ENCODE results near the gene LRCH3.
A peak's percentile ranks its signal among the peaks of the same experiment; 100 is the strongest.

LRCH3 gene

DNA sequence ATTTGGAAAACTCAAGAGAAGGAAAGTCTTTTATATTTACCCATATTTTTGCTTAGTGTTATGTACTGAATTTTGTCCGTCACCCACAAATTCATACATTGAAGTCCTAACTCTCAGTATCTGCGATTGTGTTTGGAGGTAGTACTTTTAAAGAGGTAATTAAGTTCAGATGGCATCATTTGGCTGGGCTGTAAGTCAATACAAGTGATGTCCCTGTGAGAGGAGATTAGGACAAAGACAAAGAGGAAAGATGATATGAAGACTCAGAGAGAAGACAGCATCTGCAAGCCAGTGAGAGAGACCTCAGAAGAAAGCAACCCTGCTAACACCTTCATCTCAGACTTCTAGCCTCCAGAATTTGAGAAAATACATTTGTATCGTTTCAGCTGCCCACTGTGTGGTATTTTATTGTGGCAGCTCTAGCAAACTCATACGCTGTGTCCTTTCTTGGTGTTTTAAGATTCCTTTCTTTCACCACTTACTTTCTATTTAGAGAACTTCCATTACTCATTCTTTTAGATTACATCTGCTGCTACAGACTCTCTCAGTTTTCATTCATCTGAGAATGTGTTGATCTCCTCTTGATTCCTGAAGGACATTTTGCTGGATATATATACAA lies 17.0 kb downstream of the LRCH3 start:
- H3K27me3 ChIP-seq (ENCODE audit: insufficient read depth, low read length): no peaks in the 10 kb centered on the region
- H3K4me3 ChIP-seq (ENCODE audit: low read depth, low read length): no peak overlapping the region
- H3K79me2 ChIP-seq (ENCODE audit: control insufficient read depth, insufficient read depth, low read length, unreplicated experiment): peaks cover 83% of the 10 kb centered on the region
- H3K36me3 ChIP-seq (ENCODE audit: insufficient read depth, low read length): no peaks in the 10 kb centered on the region
- no peak overlapping the region for H2AFZ ChIP-seq (ENCODE audit: low read length, unreplicated experiment)
- H3K4me1 ChIP-seq (ENCODE audit: control insufficient read depth, insufficient read depth, low read length, unreplicated experiment): peaks cover 29% of the 10 kb centered on the region
- no peak overlapping the region for H3K27ac ChIP-seq (ENCODE audit: low read depth, low read length)

DNA sequence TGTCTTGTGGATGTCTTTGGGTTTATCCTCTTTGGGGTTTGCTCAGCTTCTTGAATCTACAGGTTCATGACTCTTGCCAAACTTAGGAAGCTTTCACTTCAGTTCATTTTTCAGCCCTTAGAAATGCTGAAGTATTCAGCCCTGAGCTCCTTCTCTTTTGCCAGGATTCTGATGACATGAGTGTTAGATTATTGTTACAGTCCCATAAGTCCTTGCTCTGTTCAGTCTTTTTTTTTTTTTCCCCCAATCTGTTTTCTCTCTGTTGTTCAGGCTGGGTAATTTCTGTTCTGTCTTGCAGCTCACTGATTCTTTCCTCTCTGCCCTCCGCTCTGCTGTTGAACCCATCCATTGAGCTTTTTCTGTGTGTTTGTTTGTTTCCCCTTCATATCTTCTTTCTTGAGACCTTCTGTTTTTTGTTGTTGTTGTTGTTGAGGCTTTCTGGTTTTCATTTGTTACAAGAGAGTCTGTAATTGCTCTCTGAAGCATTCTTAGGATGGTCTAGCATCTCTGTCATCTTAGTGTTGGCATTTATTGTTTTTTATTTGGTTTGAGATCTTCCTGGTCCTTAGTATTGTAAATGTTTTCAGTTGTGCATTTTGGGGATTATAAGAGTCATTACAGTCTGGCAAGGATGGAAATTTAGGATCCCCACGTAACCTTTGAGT lies 18.4 kb downstream of the LRCH3 start:
- H3K27ac ChIP-seq (ENCODE audit: low read depth, low read length): peak overlapping the region; percentile 37; the same call in 1 of the 2 replicates
- no peak overlapping the region for H2AFZ ChIP-seq (ENCODE audit: low read length, unreplicated experiment)
- H3K36me3 ChIP-seq (ENCODE audit: insufficient read depth, low read length): no peaks in the 10 kb centered on the region
- H3K27me3 ChIP-seq (ENCODE audit: insufficient read depth, low read length): no peaks in the 10 kb centered on the region
- H3K79me2 ChIP-seq (ENCODE audit: control insufficient read depth, insufficient read depth, low read length, unreplicated experiment): peaks cover 80% of the 10 kb centered on the region
- H3K4me3 ChIP-seq (ENCODE audit: low read depth, low read length): no peak overlapping the region
- peaks cover 29% of the 10 kb centered on the region for H3K4me1 ChIP-seq (ENCODE audit: control insufficient read depth, insufficient read depth, low read length, unreplicated experiment)

DNA sequence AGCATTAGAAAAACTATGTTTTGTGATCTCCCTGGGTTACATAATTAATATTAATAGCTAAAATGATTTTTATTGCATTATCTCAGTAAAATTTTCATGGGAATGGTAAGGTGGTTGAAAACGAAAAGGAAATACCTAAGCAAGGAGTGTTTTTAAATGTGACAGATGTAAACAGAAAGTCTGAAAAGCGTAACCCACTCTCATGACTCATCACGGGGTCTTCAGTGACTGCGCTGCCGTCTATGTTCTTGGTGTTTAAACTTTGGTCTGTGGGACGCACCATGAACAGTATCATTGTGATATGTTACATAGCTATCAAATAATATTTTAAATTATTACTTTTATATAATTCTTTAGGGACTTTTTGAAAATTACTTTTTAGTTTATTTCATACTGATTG lies 19.8 kb downstream of the LRCH3 start:
- Histone ChIP-seq H3K4me3 (ENCODE audit: low read depth, low read length) (no peak overlapping the region), H3K4me1 (ENCODE audit: control insufficient read depth, insufficient read depth, low read length, unreplicated experiment) (peaks cover 29% of the 10 kb centered on the region), H2AFZ (ENCODE audit: low read length, unreplicated experiment) (no peak overlapping the region), H3K36me3 (ENCODE audit: insufficient read depth, low read length) (no peaks in the 10 kb centered on the region), H3K79me2 (ENCODE audit: control insufficient read depth, insufficient read depth, low read length, unreplicated experiment) (peaks cover 76% of the 10 kb centered on the region), H3K27ac (ENCODE audit: low read depth, low read length) (no peak overlapping the region), H3K27me3 (ENCODE audit: insufficient read depth, low read length) (no peaks in the 10 kb centered on the region)

DNA sequence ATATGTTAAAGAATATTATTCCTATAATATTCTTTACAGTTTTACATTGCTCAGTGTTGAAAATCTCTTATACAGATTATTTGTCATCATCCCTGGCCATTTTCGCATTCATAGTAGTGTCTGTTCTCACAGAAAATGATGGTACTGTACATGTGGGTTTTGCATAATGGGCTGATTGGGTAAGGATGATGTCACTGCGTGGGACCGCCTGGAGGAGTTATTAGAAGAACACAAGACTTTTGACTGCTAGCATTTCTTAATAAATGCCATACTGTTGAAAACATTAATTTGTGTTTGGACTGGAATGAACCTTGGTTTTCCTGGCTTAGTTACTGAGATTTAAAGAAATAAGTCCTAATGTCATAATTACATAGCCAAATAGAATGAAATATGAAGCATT lies 20.3 kb downstream of the LRCH3 start:
- peaks cover 75% of the 10 kb centered on the region for H3K79me2 ChIP-seq (ENCODE audit: control insufficient read depth, insufficient read depth, low read length, unreplicated experiment)
- H3K27me3 ChIP-seq (ENCODE audit: insufficient read depth, low read length): no peaks in the 10 kb centered on the region
- no peaks in the 10 kb centered on the region for H3K36me3 ChIP-seq (ENCODE audit: insufficient read depth, low read length)
- peak overlapping the region; percentile 65 for H3K27ac ChIP-seq (ENCODE audit: low read depth, low read length)
- H3K4me3 ChIP-seq (ENCODE audit: low read depth, low read length): no peak overlapping the region
- peaks cover 29% of the 10 kb centered on the region for H3K4me1 ChIP-seq (ENCODE audit: control insufficient read depth, insufficient read depth, low read length, unreplicated experiment)
- no peak overlapping the region for H2AFZ ChIP-seq (ENCODE audit: low read length, unreplicated experiment)

DNA sequence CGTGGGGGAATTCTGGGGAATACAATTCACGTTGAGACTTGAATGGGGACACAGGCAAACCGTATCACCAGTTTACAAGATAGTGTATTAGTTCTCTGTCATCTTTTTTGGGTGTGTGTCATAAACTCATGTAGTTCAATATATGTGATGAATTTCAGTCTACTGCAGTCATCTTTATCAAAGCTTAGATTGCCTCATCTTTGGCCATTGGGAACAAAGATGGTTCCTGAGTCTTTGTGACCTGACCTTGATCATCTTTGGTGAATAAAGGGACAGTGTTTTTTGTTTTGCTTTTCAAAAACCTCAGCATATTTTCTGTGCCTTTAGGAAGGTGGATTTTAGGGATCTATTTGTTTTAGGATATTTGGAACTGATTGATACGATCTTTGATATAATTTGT lies 23.3 kb downstream of the LRCH3 start:
- Histone ChIP-seq H3K4me1 (ENCODE audit: control insufficient read depth, insufficient read depth, low read length, unreplicated experiment) (peaks cover 15% of the 10 kb centered on the region), H3K4me3 (ENCODE audit: low read depth, low read length) (no peak overlapping the region), H3K36me3 (ENCODE audit: insufficient read depth, low read length) (0 out of 2 replicates have a peak, but pooled peaks cover 2% of the 10 kb centered on the region), H3K27ac (ENCODE audit: low read depth, low read length) (no peak overlapping the region), H2AFZ (ENCODE audit: low read length, unreplicated experiment) (no peak overlapping the region), H3K79me2 (ENCODE audit: control insufficient read depth, insufficient read depth, low read length, unreplicated experiment) (peaks cover 53% of the 10 kb centered on the region), H3K27me3 (ENCODE audit: insufficient read depth, low read length) (no peaks in the 10 kb centered on the region)

DNA sequence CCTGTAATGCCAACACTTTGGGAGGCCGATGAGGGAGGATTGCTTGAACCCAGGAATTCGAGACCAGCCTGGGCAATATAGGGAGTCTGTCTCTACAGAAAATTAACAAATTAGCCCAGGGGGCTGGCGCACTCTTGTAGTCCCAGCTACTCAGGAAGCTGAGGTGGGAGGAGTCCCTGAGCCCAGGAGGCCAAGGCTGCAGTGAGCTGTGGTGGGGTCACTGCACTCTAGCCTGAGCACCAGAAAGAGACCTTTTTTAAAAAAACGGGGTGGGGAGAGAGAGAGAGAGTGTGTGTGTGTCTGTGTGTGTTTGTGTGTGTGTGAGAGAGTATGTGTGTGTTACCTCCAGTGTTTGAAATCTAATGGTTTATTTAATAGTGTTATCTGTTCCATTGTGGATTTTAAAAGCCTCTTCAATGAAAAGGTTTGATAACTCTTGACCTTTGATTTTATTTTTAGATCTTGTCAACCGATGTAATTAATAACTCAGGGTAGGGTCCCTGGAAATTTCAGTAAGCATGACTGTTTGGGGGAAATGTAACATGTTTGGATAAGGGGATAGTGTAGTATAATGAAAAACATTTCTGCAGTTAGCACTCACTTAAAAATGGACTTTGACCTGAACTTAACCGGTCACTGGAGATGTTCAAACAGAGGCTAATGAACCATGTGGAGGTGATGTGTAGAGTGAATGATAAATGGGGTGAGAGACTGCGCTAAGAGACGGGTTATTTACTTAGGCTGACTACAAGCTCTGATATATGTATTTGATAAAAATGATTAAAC lies 29.7 kb downstream of the LRCH3 start:
- peaks cover 23% of the 10 kb centered on the region for H3K36me3 ChIP-seq (ENCODE audit: insufficient read depth, low read length)
- no peak overlapping the region for H2AFZ ChIP-seq (ENCODE audit: low read length, unreplicated experiment)
- no peaks in the 10 kb centered on the region for H3K27me3 ChIP-seq (ENCODE audit: insufficient read depth, low read length)
- H3K4me3 ChIP-seq (ENCODE audit: low read depth, low read length): no peak overlapping the region
- peaks cover 11% of the 10 kb centered on the region for H3K79me2 ChIP-seq (ENCODE audit: control insufficient read depth, insufficient read depth, low read length, unreplicated experiment)
- H3K27ac ChIP-seq (ENCODE audit: low read depth, low read length): no peak overlapping the region
- H3K4me1 ChIP-seq (ENCODE audit: control insufficient read depth, insufficient read depth, low read length, unreplicated experiment): peaks cover 7% of the 10 kb centered on the region

DNA sequence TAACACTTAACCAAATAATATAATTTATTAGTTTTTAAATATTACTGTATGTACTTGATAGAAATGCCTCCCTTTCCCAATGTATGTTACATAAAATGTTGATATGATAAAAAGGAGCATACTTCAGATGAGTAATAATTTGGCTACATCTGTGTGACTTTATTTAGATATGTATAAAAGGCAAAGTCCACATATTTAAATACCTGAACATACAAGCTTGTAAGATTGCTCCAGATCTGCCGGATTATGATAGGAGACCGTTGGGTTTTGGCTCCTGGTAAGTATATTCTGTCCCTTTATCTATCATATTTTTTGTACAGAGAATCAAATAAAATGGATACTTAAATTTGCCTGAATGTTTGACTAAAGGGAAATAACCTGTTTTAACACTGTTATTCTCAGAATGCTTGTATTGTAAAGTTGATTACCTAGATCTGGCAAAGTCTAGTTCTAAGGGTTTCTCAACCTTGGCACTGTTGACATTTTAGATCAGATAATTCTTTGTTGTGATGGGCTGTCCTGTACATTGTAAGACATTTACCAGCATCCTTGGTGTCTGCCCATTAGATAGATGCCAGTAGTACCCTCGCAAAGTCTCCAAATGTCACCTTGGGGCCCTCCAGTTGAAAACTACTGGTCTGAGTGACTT lies 38.5 kb downstream of the LRCH3 start:
- Histone ChIP-seq H3K27me3 (ENCODE audit: insufficient read depth, low read length) (no peaks in the 10 kb centered on the region), H3K36me3 (ENCODE audit: insufficient read depth, low read length) (peaks cover 35% of the 10 kb centered on the region), H3K4me3 (ENCODE audit: low read depth, low read length) (no peak overlapping the region), H3K4me1 (ENCODE audit: control insufficient read depth, insufficient read depth, low read length, unreplicated experiment) (no peaks in the 10 kb centered on the region), H3K27ac (ENCODE audit: low read depth, low read length) (no peak overlapping the region), H3K79me2 (ENCODE audit: control insufficient read depth, insufficient read depth, low read length, unreplicated experiment) (peaks cover 3% of the 10 kb centered on the region), H2AFZ (ENCODE audit: low read length, unreplicated experiment) (no peak overlapping the region)

DNA sequence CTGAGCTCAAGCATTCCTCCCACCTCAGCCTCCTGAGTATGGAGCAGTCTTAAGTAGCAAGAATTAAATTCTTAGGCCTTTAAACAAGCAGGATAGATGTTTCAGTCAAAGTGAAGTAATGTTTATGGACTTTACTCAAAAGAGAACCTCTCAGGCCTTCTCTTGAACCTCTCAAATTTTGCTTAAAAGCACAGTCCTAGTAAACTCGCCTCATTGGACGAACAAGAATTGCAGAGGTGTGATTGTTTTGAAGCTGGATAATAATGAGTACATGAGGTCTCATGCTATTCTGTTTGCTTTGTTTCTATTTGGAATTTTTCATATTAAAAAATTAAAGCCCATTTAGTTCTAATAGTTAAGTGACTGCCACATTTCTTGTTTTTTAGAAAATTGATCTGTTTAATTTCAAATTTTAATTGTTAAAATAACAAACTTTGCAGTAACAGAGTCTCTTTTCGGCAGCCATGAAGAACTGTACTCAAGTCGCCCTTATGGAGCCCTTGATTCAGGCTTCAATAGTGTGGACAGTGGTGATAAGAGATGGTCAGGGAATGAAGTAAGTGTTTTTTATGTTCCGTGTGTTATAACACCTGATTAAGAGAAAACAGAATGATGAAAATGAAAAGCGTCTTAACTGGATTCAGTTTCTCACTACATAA lies 39.4 kb downstream of the LRCH3 start:
- Histone ChIP-seq H3K4me1 (ENCODE audit: control insufficient read depth, insufficient read depth, low read length, unreplicated experiment) (no peaks in the 10 kb centered on the region), H3K36me3 (ENCODE audit: insufficient read depth, low read length) (peaks cover 35% of the 10 kb centered on the region), H3K27ac (ENCODE audit: low read depth, low read length) (no peak overlapping the region)

DNA sequence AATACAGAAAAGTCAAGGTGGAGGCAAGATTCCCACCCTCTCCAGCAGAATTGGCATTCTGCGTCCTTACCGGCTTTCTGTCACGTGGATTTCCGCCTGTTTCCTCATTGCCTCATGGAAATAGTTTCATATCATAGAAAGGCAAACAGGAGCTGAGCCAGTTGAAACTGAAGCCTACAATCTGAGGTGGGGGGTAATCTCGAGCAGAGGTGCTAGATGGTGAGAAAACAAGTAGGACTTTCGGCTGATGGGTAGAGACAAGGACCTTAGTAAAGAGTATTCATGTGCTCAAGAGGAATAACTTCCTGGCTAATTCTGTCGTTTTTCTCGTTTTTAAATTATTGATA lies 39.9 kb downstream of the LRCH3 start:
- Histone ChIP-seq H3K4me3 (ENCODE audit: low read depth, low read length) (no peak overlapping the region), H3K4me1 (ENCODE audit: control insufficient read depth, insufficient read depth, low read length, unreplicated experiment) (no peaks in the 10 kb centered on the region), H2AFZ (ENCODE audit: low read length, unreplicated experiment) (no peak overlapping the region), H3K27ac (ENCODE audit: low read depth, low read length) (no peak overlapping the region), H3K27me3 (ENCODE audit: insufficient read depth, low read length) (no peaks in the 10 kb centered on the region), H3K79me2 (ENCODE audit: control insufficient read depth, insufficient read depth, low read length, unreplicated experiment) (peaks cover 3% of the 10 kb centered on the region), H3K36me3 (ENCODE audit: insufficient read depth, low read length) (peaks cover 35% of the 10 kb centered on the region)

More for the DNA sequence above, 39.4 kb downstream of the LRCH3 start:
- Histone ChIP-seq H3K27me3 (ENCODE audit: insufficient read depth, low read length) (no peaks in the 10 kb centered on the region), H3K4me3 (ENCODE audit: low read depth, low read length) (no peak overlapping the region), H2AFZ (ENCODE audit: low read length, unreplicated experiment) (no peak overlapping the region), H3K79me2 (ENCODE audit: control insufficient read depth, insufficient read depth, low read length, unreplicated experiment) (peaks cover 3% of the 10 kb centered on the region)

DNA sequence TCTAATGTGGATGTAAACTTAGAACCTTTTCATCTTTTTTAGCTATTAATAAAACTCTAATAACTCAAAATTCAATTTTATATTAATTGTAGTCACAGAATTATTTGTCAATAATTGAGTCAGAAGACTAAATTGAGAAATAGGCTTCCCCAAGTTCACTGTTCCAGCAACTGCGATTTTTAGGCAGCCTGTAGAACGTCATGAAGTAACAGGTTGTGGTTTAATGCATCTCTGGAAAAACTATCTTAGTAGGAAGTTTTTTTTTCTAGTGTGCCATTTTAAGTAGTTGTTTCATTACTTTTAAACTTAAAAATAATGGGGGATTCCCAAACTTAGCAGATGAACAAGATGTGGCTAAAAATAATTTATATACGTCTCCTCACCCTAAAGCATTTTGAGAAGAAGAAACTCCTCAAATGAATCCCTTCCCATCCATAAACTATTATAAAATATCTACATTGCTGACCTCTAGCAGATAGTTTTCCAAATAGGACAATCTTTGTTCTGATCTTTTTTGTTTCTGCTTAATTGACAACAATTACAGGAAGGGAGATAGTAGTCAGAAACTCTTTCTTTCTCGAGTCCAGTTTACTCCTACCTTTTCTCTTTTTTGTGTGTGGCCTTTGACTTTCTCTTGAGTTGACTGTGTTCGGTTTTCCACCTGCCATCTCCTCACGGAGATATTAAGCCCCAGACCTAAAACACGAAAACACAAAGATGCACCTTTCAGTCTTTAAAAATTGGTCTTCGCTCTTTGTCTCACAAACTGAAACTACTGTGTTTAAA lies 43.1 kb downstream of the LRCH3 start:
- no peak overlapping the region for H3K27ac ChIP-seq (ENCODE audit: low read depth, low read length)
- no peak overlapping the region for H3K4me3 ChIP-seq (ENCODE audit: low read depth, low read length)
- peaks cover 37% of the 10 kb centered on the region for H3K36me3 ChIP-seq (ENCODE audit: insufficient read depth, low read length)
- no peaks in the 10 kb centered on the region for H3K4me1 ChIP-seq (ENCODE audit: control insufficient read depth, insufficient read depth, low read length, unreplicated experiment)
- H3K27me3 ChIP-seq (ENCODE audit: insufficient read depth, low read length): no peaks in the 10 kb centered on the region
- H3K79me2 ChIP-seq (ENCODE audit: control insufficient read depth, insufficient read depth, low read length, unreplicated experiment): no peaks in the 10 kb centered on the region
- H2AFZ ChIP-seq (ENCODE audit: low read length, unreplicated experiment): no peak overlapping the region
